ENCODE measurements around the gene CCDC61.
A peak's percentile ranks its signal among the peaks of the same experiment; 100 is the strongest.

Gene CCDC61, protein sequence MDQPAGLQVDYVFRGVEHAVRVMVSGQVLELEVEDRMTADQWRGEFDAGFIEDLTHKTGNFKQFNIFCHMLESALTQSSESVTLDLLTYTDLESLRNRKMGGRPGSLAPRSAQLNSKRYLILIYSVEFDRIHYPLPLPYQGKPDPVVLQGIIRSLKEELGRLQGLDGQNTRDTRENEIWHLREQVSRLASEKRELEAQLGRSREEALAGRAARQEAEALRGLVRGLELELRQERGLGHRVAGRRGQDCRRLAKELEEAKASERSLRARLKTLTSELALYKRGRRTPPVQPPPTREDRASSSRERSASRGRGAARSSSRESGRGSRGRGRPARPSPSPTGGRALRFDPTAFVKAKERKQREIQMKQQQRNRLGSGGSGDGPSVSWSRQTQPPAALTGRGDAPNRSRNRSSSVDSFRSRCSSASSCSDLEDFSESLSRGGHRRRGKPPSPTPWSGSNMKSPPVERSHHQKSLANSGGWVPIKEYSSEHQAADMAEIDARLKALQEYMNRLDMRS

DNA sequence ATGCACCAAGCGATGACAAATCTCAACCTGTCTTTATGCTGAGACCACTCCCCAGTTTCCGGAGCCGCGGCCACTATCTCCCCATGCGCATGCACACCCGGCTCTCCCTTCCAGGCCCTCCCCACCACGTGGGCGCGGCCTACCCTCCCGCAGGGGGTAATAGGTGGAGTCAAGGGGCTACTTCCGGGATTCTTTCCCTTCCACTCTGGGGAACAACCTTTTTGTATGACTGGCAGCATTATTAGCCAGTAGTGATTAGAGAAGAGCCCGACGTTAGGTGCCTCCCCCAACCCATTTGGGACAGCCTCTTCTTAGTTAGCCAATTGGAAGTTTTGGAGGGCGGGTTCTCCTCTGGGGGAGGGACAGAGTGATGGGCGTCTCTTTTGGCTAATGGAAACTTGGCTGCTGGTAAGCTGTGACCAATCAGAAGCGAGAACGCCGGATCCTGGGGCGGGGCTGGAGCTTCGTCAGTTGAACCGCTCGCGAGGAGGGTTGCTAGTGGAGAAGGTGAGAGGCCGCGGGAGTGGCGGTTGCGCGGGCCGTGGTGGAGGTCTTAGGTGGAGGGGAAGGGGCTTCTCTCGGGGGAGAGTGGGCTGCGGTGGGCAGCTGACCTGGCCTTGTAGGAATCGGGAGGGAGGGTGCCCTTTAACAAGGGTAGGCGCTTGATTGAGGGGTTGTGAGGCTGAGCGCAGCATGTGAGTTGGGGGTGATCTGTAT lies at the start of gene CCDC61:
Gene CCDC61, plus strand, starts transcription at position 470 of the 717 bp plus-strand sequence. CDS start 7,552 bp downstream, outside the sequence.
- peak; percentile 91 to 92 for DNase-seq (ENCODE audit: low read depth in 2 of 2)

DNA sequence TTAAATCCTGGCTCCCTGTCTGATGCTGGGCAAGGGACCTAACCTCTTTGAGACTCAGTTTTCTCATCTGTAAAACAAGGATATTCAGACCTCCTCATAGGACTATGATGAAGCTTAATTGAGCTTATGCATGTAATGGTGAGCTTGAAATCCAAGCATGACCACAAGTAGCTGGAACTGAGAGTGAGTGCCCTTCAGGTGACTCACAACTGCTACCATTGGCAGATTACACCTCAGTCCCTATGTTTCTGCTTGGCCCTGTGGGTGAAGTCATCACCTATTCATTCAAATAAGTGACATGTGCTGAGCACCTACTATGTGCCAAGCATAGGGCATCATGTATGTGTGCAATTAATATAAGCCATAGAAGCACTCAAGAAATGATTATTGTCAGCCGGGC lies 47.3 kb upstream of the CCDC61 start:
- DNase-seq (ENCODE audit: low read depth in 2 of 2) = no peak

DNA sequence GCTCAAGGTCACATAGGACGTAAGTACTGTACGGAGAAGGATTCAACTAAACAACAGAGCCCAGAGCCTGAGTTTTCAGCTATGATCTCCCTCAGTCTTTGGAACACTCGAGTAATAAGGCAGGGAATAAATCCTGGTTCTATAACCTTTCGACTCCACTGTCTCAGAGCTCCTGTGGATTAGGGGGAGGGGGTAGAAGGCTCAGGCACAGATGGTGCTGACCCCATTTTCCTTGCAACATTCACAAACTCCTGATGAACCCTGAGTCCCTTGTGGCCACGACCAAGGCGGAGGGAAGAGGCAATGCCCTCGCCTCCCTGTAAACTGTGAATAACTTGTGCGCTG lies 43.0 kb upstream of the CCDC61 start:
- DNase-seq (ENCODE audit: low read depth in 2 of 2) = no peak

DNA sequence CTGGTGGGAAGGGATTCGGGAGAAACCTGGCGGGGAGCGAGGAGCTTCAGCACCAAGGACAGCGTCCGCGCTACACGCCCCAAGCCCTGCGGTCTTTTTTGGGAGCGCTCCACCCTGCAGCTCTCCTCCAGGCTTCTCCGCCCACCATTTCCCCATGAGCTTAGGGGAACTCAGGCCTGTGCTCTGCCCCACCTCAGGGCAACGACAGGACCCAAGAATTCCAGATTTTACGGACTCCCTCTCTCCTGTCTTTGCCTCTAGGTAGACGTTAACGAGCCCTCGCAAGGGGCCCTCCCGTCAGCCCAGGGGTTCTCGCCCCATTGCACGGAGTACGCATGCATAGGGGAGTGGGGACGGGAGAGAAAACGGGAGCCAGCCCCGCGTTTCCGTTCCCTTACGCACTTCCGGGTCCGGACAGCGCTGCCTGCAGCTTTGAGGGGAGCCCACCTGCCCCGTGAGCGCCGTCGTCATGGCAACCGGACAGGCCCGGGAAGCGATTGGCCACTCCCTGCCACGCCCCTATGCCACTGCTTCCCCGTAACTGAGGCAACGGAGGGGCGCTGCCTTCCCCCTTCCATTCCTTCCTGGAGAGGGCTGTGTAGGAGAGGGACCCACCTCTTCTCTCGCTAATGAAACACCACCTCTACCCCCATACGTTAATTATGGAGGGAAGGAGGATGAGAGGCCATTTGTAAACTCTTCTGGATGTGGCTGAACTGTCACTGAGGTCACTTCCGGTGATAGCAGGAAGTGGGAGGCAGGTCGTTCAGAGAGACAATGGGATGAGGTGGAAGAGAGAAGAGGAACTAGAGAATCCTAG lies 42.4 kb upstream of the CCDC61 start:
- DNase-seq (ENCODE audit: low read depth in 2 of 2) = no peak

DNA sequence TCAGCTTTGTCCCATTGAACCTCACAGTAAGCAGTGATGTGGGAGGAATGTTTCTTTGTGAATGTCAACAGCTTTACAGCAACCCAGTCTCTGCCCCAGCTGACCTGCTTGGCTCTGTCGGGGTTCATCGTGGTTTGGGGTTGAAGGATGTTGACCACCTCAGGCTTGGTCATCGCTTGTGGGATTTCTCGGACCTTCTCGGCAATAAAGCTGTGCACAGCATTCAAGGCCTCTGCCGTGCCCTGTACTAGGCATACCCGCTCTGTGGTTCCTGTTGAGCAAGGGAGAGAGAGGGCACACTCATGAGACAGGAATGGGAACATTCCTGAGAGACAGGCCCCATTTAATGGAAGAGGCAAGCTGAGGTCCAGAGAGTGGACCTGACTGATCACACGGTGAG lies 41.6 kb upstream of the CCDC61 start:
- no peak for DNase-seq (ENCODE audit: low read depth in 2 of 2)

DNA sequence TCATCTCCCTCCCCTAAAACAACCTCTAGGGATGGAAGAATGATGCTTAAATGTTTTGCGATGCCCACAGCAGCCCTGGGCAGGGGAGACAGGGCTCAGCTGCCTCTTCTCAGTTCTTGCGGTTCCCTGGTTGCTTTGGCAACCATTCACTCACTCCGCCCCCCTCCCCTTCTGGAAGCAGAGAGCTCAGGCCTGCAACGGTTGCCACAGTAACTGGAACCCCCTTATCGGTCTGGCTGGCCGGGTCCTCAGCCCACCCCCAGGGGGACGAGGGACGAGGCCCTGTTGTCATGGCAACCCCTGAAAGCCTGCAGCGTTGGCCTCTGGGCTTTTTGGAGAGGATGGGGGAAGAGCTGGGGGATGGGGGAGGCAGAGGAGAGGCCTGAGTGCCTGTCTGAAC lies 41.1 kb upstream of the CCDC61 start:
- DNase-seq (ENCODE audit: low read depth in 2 of 2) = no peak

DNA sequence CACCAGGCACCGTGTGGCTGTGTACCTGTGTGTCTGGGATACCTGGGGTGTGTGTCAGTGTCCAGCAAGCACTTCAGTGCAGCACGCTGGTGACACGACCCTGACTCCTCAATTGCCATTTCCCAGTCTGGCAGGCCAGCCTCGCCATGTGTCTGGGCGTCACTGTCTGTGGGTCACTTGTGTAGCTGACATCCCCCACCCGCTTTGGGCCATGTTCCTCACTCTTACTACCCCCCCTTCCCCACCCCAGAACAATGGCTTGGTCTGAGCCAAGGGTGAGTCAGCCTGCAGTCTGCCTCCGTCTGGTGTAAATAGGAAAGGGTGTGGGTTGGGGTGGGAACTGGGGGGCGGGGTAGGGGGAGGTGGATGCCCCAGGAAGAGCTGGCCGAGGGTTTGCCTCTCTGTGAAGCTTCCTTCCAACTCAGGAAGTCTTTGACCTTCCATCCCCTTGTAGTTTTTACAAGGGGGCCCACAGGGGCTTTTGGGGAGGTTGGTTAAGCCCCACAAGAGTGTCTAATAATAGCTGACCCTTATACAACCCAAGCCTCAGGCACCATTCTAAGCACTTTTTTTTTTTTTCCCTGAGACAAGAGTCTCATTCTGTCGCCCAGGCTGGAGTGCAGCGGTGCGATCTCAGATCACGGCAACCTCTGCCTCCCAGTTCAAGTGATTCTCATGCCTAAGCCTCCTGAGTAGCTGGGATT lies 39.2 kb upstream of the CCDC61 start:
- no peak for DNase-seq (ENCODE audit: low read depth in 2 of 2)

DNA sequence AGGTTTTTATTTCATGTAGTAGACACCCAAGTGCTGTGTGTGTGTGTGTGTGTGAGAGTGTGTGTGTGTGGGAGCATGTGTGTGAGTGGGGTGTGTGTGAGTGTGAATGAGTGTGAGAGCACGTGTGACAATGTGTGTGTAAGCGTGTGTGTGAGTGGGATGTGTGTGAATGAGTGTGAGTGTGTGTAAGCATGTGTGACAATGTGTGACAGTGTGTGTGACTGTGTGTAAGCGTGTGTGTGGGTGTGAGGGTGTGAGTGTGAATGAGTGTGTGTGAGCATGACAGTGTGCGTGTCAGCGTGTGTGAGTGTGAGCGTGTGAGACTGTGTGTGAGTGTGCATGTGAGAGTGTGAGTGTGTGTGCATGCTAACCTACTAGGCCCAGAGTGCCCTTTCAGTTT lies 36.9 kb upstream of the CCDC61 start:
- DNase-seq (ENCODE audit: low read depth in 2 of 2) = no peak

DNA sequence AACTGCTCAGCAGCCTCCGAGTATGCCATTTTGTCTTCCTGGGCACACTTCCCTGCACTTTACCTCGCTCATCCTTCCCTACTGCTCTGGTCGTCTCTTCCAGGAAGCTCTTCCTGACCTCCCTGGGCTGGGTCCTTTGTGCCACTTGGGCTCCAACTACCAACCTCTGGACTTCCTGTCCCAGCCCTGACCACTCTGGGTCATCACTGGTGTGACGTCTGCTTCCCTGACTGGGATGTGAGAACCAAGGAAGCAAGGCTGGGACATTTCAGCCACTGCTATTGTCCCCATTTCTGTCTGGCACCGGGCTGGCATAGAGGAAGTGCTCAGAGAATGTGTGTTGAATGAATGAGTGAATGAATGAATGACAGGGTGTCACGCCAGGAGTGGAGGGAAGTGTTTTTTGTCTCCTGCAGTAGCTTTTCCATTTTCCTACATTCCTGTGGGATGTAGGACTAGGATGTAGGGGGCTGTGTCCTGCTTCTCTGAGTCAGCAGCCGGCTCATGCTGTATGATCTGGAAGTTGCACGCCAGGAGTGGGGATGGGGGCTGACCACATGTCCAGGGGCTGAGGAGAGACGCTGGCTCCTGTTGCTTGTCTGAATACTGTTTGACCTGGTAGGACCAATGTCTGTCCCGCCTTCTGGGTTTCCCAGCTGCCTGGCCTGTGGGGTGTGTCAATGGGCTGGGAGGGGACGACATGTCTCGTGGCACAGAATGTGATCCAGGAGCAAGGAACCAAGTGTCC lies 36.3 kb upstream of the CCDC61 start:
- no peak for DNase-seq (ENCODE audit: low read depth in 2 of 2)

DNA sequence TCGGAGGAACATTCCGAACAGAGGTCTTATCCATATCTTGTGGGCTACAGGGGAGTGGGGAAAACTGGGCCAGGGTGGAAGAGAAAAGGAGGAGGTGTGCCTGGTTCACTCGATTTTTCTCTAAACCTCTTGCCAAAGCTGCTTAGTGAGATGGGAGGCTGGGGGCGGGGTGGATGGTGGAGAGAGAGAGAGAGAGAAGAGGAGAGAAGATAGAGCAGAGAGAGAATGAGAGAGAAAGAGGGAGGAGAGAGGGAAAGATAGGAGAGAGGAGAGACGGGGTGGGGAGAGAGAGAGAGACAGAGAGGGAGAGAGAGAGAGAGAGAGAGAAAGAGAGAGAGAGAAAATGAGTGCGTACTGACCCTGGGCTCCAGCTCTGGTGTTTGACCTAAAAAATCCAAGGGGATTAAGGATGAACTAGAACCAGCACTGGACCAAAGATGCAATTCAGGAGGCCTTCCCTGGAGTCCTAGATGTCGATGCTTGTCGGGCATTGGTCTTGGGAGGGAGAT lies 35.7 kb upstream of the CCDC61 start:
- DNase-seq (ENCODE audit: low read depth in 2 of 2) = no peak

DNA sequence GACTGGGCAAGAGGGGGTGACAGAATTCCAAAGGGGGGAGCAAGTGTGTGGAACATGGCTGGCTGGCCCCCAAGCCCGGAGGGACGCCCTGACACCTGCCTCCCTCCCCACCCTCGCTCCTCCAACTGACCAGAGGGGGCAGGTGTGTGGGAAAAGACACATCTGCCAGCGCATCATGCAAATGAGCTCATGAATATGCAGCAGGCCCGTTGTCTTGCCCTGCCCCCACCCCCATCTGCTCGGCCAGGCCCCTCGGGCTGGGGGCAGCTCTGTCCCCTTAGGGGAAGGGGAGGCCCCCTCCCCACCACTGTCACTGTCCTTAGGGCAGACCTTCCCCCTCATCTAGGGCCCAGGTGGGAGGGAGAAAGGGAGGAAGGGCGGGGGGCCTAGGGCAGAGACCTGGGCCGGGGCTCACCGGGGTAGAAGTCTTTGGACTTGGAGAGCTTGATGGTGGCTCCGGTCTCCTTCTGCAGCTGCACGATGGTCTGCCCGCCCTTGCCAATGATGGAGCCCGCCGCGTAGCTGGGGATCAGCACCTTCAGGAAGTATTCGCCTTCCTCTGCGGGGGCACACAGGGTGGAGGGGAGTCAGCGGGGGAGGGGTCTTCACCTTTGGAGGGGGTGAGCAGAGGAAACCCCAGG lies 34.6 kb upstream of the CCDC61 start:
- no peak for DNase-seq (ENCODE audit: low read depth in 2 of 2)

DNA sequence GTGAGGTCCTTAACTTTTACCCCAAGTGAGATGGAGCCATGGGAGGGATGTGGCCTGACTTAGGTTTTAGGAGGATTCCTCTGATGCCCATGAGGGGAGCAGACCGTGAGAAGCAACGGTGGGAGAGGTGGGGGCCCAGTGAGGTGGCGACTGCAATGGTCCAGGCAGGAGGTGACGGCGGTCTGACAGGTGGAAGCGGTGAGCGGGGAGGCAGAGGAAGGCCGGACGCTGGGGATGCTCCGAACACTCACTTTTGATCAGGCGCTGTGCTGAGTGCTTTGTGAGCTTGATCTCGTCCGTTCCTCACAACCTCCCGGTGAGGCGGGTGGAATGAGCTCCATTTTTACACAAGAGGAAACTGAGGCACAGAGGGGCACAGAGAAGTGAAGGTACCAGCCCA lies 33.2 kb upstream of the CCDC61 start:
- no peak for DNase-seq (ENCODE audit: low read depth in 2 of 2)

DNA sequence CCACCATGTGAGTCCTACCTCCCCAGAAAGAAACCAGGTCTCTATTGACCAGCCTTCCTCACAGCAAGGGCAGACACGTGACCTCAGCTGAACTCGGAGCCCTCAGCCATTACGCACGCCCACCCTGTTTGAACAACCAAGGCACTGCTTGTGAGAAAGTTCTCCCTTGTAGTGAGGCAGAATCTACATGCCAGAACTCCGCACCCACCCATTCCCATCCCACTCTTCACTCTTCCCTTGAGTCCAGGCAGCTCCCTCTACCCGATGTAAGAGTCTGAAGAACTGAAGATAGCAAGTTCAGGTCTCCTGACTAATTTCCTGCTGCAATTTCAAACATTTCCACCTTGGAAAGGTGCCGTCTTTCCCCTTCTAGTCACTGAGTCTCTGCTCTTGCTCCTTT lies 28.0 kb upstream of the CCDC61 start:
- no peak for DNase-seq (ENCODE audit: low read depth in 2 of 2)

DNA sequence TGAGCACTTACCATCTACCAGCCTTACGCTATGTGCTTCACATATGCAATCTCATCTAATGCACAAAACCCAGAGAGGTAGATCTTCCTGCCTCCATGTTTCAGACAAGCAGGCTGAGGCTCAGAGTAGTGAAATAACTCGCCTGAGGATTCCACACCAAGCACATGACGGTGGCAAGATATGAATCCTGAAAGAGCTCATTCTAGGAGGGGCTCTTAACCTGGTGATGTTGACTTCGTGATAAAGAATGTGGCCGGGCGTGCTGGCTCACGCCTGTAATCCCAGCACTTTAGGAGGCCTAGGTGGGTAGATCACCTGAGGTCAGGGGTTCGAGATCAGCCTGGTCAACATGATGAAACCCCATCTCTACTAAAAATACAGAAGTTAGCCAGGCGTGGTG lies 26.6 kb upstream of the CCDC61 start:
- DNase-seq (ENCODE audit: low read depth in 2 of 2) = no peak

DNA sequence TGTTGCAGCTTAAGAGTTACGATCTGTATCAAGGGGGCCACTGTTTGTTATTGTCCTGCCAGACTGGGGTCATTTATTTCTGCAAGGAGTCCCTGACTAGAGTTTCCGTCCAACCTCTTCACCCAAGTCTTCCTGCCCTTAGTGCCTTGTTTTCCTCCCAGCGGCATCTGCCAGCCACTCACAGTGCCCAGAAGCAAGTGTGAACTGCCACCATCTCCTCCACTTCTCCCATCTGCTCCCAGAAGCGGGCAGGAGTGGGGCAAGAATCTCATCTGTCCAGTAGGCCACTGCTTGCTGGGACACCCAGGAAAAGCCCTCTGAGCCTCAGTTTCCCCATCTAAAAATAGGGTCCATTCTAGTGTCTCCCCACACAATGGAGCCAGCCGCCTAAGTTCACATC lies 25.6 kb upstream of the CCDC61 start:
- no peak for DNase-seq (ENCODE audit: low read depth in 2 of 2)

DNA sequence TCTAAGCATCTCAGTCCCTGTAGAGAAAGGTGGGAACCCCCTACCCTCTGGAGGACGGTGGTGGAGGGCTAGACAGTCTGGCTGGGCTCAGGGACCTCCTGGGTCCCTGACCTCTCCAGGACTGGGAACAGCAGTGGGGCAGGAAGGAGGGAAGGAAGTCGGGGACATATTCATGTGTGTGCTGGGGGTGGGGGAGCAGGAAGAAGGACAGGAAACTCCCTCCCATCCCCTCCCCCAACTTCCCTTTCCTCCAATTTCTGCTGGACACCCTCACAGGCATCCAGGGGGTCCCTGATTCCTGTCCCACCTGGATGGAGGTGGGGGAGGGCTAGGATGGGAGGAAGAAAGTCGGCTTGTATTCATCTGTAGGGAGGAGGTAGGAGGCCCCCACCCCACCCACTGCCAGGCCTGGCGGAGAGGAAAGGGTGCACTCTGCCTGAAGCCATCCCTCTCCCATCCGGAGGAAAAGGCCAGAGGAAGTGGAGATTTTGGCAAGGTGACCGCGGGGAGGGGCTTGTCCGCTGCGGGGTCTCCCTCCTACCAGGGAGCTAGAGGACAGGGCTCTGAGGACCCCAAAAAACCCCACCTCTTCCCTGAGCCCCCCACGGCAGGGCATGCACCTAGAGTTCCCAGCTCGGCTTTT lies 23.9 kb upstream of the CCDC61 start:
- no peak for DNase-seq (ENCODE audit: low read depth in 2 of 2)

DNA sequence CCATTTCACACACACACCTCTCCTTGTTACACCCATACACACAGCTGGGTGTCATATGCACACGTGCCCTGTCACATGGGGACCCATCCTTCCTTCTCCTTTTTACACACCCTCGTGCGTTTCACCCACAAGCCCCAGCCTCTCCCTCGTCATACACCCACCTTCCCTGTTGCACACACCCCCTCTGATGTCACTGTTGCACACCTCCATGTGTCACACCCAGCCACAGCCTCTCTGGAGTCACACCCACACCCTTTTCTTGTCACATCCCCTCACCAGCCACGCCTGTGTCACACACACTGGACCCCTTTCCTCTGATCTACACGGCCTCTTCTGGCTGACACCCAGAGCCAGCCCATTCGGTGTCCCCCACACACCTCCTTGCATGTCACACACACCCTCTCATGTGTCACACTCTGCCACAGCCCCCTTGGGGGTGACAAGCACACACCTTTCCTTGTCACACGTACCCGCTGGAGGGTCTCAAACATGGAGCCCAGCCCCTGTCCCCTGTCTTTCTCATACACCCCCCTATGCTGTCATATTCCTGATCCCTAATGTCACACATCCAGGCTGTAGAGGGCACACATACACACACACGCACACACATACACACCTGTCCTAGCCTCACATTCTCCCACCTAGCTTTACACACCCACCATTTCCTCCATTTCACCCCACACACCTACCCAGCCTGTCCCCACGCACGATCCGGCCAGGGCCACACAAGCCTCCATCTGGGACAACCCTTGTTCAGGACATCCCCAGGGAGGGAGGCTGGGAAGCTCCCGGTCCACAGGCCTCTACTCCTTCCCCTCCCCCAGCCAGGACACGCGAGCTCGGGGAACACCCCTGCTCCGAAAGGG lies 23.0 kb upstream of the CCDC61 start:
- DNase-seq (ENCODE audit: low read depth in 2 of 2) = peak in 1 of 2 donors; percentile 17

DNA sequence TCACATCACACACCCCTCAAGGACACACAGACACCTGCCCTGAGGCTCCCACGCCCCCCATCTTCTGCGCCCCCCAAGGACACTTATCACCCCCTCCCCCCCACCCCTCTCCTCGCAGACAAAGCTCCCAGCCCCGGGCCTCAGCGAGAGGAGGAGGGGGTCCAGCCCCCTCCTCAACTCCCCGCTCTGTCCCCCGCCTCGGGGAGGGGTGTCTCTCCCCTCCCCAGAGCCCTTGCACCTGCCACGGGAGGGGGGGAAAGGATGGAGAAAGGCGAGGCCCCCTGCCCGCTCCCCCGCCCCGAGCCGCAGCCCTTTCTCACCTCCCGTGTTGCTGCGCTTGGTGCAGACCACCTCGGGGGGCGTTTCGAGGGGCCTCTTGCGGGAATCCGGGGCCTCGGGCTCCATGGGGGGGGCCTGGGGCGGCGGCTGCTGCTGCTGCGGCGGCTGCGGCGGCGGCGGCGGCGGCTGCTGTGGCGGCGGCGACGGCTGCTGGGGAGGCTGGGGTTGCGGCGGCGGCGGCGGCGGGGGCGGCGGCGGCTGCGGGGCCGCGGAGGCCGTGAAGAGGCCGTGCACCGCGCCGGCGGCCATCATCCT lies 22.2 kb upstream of the CCDC61 start:
- no peak for DNase-seq (ENCODE audit: low read depth in 2 of 2)
